Endothelial cell of umbilical vein (primary cell): Measurements from ENCODE around the gene RNF40. TPM values are rescaled to one million over a fixed set of nuclear protein-coding genes. Genes with fewer than 3 reads are reported as not detected.

Experiments used
- BruUV-seq: library from RNA; stranded (reverse); fragments of 400-500 nt; replicated peaks from 2 replicates; lab custom pipeline; 2021; lab: Mats Ljungman, UMichigan
- CTCF ChIA-PET: fragments of 300-600, 350-600 bp; sonication (Branson Sonifier 250); formaldehyde crosslinking; loops from one replicate; lab custom pipeline; 2021; ENCODE audit warnings: antibody characterized with exemption, inconsistent platforms; lab: Charles Lee
- POLR2A ChIA-PET: fragments of 300-600, 350-600 bp; sonication (Branson Sonifier 250); formaldehyde crosslinking; loops from one replicate; lab custom pipeline; 2021; ENCODE audit warnings: antibody characterized with exemption, inconsistent platforms; lab: Charles Lee
- DNase-seq: peaks from one replicate; pipeline ENCODE4 v3.0.0-alpha.2; 2011; ENCODE audit warnings: low read depth, low spot score
- FAIRE-seq: peaks from 2 replicates; lab custom pipeline; 2011; peaks lifted over from hg19 to GRCh38; lab: Jason Lieb, UNC
- H2AFZ ChIP-seq: 2 replicates; pipeline ENCODE4 v1.6.0; 2012; ENCODE audit warnings: low read depth, low read length, control low read depth, inconsistent platforms
- H3K27ac ChIP-seq: 2 replicates; pipeline ENCODE4 v1.5.1; 2011; ENCODE audit warnings: low read depth, mild to moderate bottlenecking, control low read depth, low read length, moderate library complexity; ENCODE audit not compliant: insufficient read depth
- H3K27me3 ChIP-seq, 2 experiments: 2 replicates each; pipeline versions ENCODE4 v1.6.0 to v1.6.1; 2011; ENCODE audit warnings: low read length in 2 of 2, mixed read lengths in 1 of 2; ENCODE audit not compliant: control insufficient read depth in 2 of 2, insufficient read depth in 2 of 2
- H3K36me3 ChIP-seq, 2 experiments: 2 replicates in 1 of 2; 3 replicates in 1 of 2; pipeline ENCODE4 v1.5.1; 2011; ENCODE audit warnings: low read length in 2 of 2, mild to moderate bottlenecking in 1 of 2, moderate library complexity in 1 of 2; ENCODE audit not compliant: control insufficient read depth in 2 of 2, insufficient read depth in 2 of 2; ENCODE audit errors: extremely low read depth in 1 of 2
- H3K4me1 ChIP-seq: 3 replicates; pipeline ENCODE4 v1.5.1; 2011; ENCODE audit warnings: mild to moderate bottlenecking, low read length; ENCODE audit not compliant: control insufficient read depth, insufficient read depth; ENCODE audit errors: extremely low read depth
- H3K4me2 ChIP-seq: 2 replicates; pipeline ENCODE4 v1.6.1; 2011; ENCODE audit warnings: low read length, control low read depth, mixed read lengths; ENCODE audit not compliant: insufficient read depth
- H3K4me3 ChIP-seq, 3 experiments: fragments of 200-600 bp in 1 of 3; sonication (generic), shearing (Covaris generic) in 1 of 3; replicated peaks in 1 of 3; 2 replicates each; pipeline ENCODE4 v1.5.1; 2011 to 2016; ENCODE audit warnings: control low read depth in 3 of 3, low read length in 3 of 3, mild to moderate bottlenecking in 2 of 3, inconsistent platforms in 1 of 3, low read depth in 1 of 3, moderate library complexity in 1 of 3; ENCODE audit not compliant: insufficient read depth in 1 of 3
- H3K79me2 ChIP-seq: 2 replicates; pipeline ENCODE4 v1.6.0; 2012; ENCODE audit warnings: low read length, inconsistent platforms; ENCODE audit not compliant: control insufficient read depth, insufficient read depth
- H3K9ac ChIP-seq: replicated peaks from 2 replicates; pipeline ENCODE3; 2011; ENCODE audit warnings: low read length, control low read depth; ENCODE audit not compliant: insufficient read depth; ENCODE audit errors: extremely low read depth
- H3K9me1 ChIP-seq: replicated peaks from 3 replicates; pipeline ENCODE4 v1.6.0; 2011; ENCODE audit warnings: mild to moderate bottlenecking, low read length; ENCODE audit not compliant: control insufficient read depth, insufficient read depth; ENCODE audit errors: extremely low read depth
- H3K9me3 ChIP-seq: replicated peaks from 2 replicates; pipeline ENCODE4 v1.5.1; 2012; ENCODE audit warnings: low read length, inconsistent platforms; ENCODE audit not compliant: control insufficient read depth, insufficient read depth
- H4K20me1 ChIP-seq: replicated peaks from 2 replicates; pipeline ENCODE3; 2011; ENCODE audit warnings: mild to moderate bottlenecking, low read length; ENCODE audit not compliant: control insufficient read depth, insufficient read depth; ENCODE audit errors: extremely low read depth
- CTCF ChIP-seq, 2 donors: IDR thresholded peaks; 1 replicate in 1 of 2; 2 replicates in 1 of 2; pipeline ENCODE4 v1.5.1; 2011; ENCODE audit warnings: low read length in 2 of 2, mild to moderate bottlenecking in 2 of 2, moderate library complexity in 2 of 2, control low read depth in 1 of 2, inconsistent platforms in 1 of 2, low read depth in 1 of 2; ENCODE audit not compliant: insufficient read depth in 1 of 2; ENCODE audit errors: extremely low read depth in 1 of 2
- EZH2 ChIP-seq: IDR thresholded peaks from 2 replicates; pipeline ENCODE4 v1.6.1; 2012; ENCODE audit warnings: borderline replicate concordance, low read depth, mild to moderate bottlenecking, moderate library complexity, low read length, inconsistent platforms; ENCODE audit not compliant: severe bottlenecking
- FOS ChIP-seq: IDR thresholded peaks from 2 replicates; pipeline ENCODE4 v1.6.1; 2011; ENCODE audit warnings: mild to moderate bottlenecking, low read length, moderate library complexity, borderline replicate concordance; ENCODE audit not compliant: insufficient read depth
- GATA2 ChIP-seq: IDR thresholded peaks from 2 replicates; pipeline ENCODE4 v1.7.0; 2011; ENCODE audit warnings: low read depth, mild to moderate bottlenecking, moderate library complexity, mixed read lengths, low read length; ENCODE audit not compliant: insufficient read length, insufficient read depth
- JUN ChIP-seq: IDR thresholded peaks from 2 replicates; pipeline ENCODE4 v1.6.1; 2011; ENCODE audit warnings: borderline replicate concordance, low read depth; ENCODE audit not compliant: insufficient read length, insufficient read depth
- MAX ChIP-seq: IDR thresholded peaks from 2 replicates; pipeline ENCODE4 v1.6.1; 2011; ENCODE audit not compliant: insufficient read depth, insufficient read length
- MYC ChIP-seq: IDR thresholded peaks from one replicate; pipeline ENCODE4 v1.6.1; 2011; ENCODE audit warnings: mild to moderate bottlenecking, low read depth, low read length
- POLR2A ChIP-seq: IDR thresholded peaks from 2 replicates; pipeline ENCODE4 v1.6.1; 2012; ENCODE audit warnings: low read depth, mild to moderate bottlenecking, control low read depth, low read length
- POLR2AphosphoS5 ChIP-seq: IDR thresholded peaks from 2 replicates; pipeline ENCODE4 v1.6.1; 2012; ENCODE audit warnings: low read depth, mild to moderate bottlenecking, control low read depth, low read length, moderate library complexity; ENCODE audit not compliant: insufficient read depth
- dilution Hi-C: fragments of 300-500 bp; cut with MboI; formaldehyde crosslinking; loops from one replicate; pipeline ENCODE4 v1.15.0; 2019; ENCODE audit warnings: low sequenced_read_pairs; ENCODE audit not compliant: extremely low pct_ligation_motif_present
- intact Hi-C: fragments of 100-400 bp; cut with micrococcal nuclease; formaldehyde crosslinking; loops from one replicate; pipeline ENCODE4 v1.10.0; 2022
- polyA plus RNA-seq, 4 experiments: library from polyadenylated mRNA; depleted of rRNA in 3 of 4; stranded (reverse) in 3 of 4; unstranded in 1 of 4; fragments of >200 nt; gene quantifications; 2 replicates each; pipeline versions ENCODE4 v1.2.1 to v1.2.3, GENCODE V29; 2011 to 2012; ENCODE audit warnings: missing spikeins in 1 of 4
- total RNA-seq: library from RNA; stranded (reverse); gene quantifications from 2 replicates; pipeline ENCODE4 v1.2.3, GENCODE V29; 2021

The RNF40 gene
- total and polyA plus RNA-seq, 2 donors (not counting 3 experiments of a cell fraction or from before 2014, with no cell fraction given), result 60.5 to 102 TPM

- no peak overlapping the region for H3K4me3 ChIP-seq
- no peak for FAIRE-seq
- H3K27me3 ChIP-seq, result no peaks in the 10 kb centered on the region
- TF ChIP-seq MAX (no peak), POLR2A (no peak), MYC (no peak), POLR2AphosphoS5 (no peak), FOS (no peak), JUN (no peak), EZH2 (no peak), GATA2 (no peak), CTCF (IDR thresholded peaks at IDR 0.05; ENCODE audit: extremely low read depth in 1 of 2, insufficient read depth in 1 of 2, low read depth in 1 of 2, low read length in 2 of 2) (no peak)
- intact Hi-C loops, result no loop called here
- BruUV-seq, result no TSS peak
- H3K9me1 ChIP-seq, result no peaks in the 10 kb centered on the region
- H3K27ac ChIP-seq, result no peak overlapping the region
- H2AFZ ChIP-seq, result no peak overlapping the region
- ChIA-PET CTCF (no interaction called here), POLR2A (no interaction called here)
- peaks cover 41 to 44% of the 10 kb centered on the region in 2 experiments for H3K36me3 ChIP-seq
- H4K20me1 ChIP-seq, result no peaks in the 10 kb centered on the region
- H3K4me1 ChIP-seq, result no peaks in the 10 kb centered on the region
- no peaks in the 10 kb centered on the region for H3K9me3 ChIP-seq
- dilution Hi-C loops, result no loop called here
- no peak overlapping the region for H3K4me2 ChIP-seq
- H3K79me2 ChIP-seq, result peaks cover 4% of the 10 kb centered on the region
- no peak overlapping the region for H3K9ac ChIP-seq
- no peak for DNase-seq
Observed at GRCh38 chr16:30728321-30728720, 33.8 kb upstream of the RNF40 start.
